Cerebellar cortex (tissue), 1 donor: ENCODE results near the gene SPATA31A5.
"Not testable (repeated sequence)": the region's sequence is repeated elsewhere in the genome, so short reads cannot be mapped to it uniquely, and the experiment has no call there.

ENCODE experiments used
- DNase-seq: peaks from one replicate; pipeline ENCODE4 v3.0.0-alpha.2; 2015; ENCODE audit warnings: low spot score

SPATA31A5 gene

GRCh38 chr9:60914107-60914506, at the start of gene SPATA31A5:
SPATA31A5 (plus strand) TSS chr9:60914407; CDS start chr9:60914436, 29 bp downstream.
- not testable (repeated sequence) for DNase-seq

GRCh38 chr9:60962990-60963350, 48.8 kb downstream of the SPATA31A5 start:
- DNase-seq, result not testable (repeated sequence)

GRCh38 chr9:60966382-60966781, 52.2 kb downstream of the SPATA31A5 start:
- DNase-seq, result not testable (repeated sequence)
